ENCODE data around the gene TAP2. TPM values are rescaled to one million over a fixed set of nuclear protein-coding genes. Genes with fewer than 3 reads are reported as not detected.

The TAP2 gene
- total and polyA plus RNA-seq, 10 of the 15 experiments (the other 5 are each of a cell fraction or from before 2014, with no cell fraction given), result 5.3 to 77.2 (median 35.3) TPM

- TF ChIP-seq E4F1 (IDR thresholded peaks at IDR 0.05; ENCODE audit: borderline replicate concordance, partially characterized antibody) (no peak), TARDBP (IDR thresholded peaks at IDR 0.05; ENCODE audit: borderline replicate concordance) (no peak)
- H3K36me3 ChIP-seq (ENCODE audit: control insufficient read depth in 2 of 2, insufficient read depth in 2 of 2, low read length in 1 of 2), result peaks cover 7 to 24% of the 10 kb centered on the region in 2 experiments
Measured at GRCh38 chr6:32827025-32827424, 11.5 kb downstream of the TAP2 start.

More at GRCh38 chr6:32827025-32827424, 11.5 kb downstream of the TAP2 start:
- in situ Hi-C loops (cut with MboI) (no loop called here), intact Hi-C loops (cut with micrococcal nuclease; ENCODE audit: unreplicated experiment) (loop anchor here (5.0 kb wide), 1 partner anchor 40 kb away; no protein-coding TSS in a partner anchor)
- Histone ChIP-seq H3K4me2 (ENCODE audit: control insufficient read depth, insufficient read depth) (no peak overlapping the region), H3K79me2 (ENCODE audit: control insufficient read depth, insufficient read depth, low read length) (no peaks in the 10 kb centered on the region), H3K27ac (ENCODE audit: control insufficient read depth, insufficient read depth) (no peak overlapping the region), H4K20me1 (ENCODE audit: control insufficient read depth, insufficient read depth) (no peaks in the 10 kb centered on the region), H3K9ac (ENCODE audit: control insufficient read depth, insufficient read depth, low read length) (no peak overlapping the region), H3K27me3 (replicated peaks in 1 of 2; ENCODE audit: control insufficient read depth in 2 of 2, insufficient read depth in 2 of 2, low read length in 1 of 2) (no peaks in the 10 kb centered on the region), H3K4me1 (ENCODE audit: control insufficient read depth, insufficient read depth, low read length) (no peaks in the 10 kb centered on the region), H3K9me3 (replicated peaks; ENCODE audit: control insufficient read depth, insufficient read depth, low read length) (no peaks in the 10 kb centered on the region), H3K4me3 (no peak overlapping the region), H2AFZ (ENCODE audit: control insufficient read depth, low read depth, low read length) (no peak overlapping the region)
- ChIA-PET RAD21 (ENCODE audit: unreplicated experiment) (interaction anchor here (1.1 to 2.0 kb wide), 2 partner anchors 12 to 41 kb away, joined by 8 to 9 read pairs; partner anchors contain the start of gene TAP2), SMC1A (ENCODE audit: uncharacterized antibody, unreplicated experiment) (interaction anchor here (1.1 to 4.1 kb wide), 4 partner anchors 26 to 440 kb away, joined by 3 to 51 read pairs (median 6); partner anchors contain the start of gene TAP1), POLR2A (interaction anchor here (1.3 to 2.3 kb wide), 3 partner anchors 11 to 29 kb away, joined by 3 to 11 read pairs (median 5); partner anchors contain the start of gene TAP2), CTCF (interaction anchor here (0.6 to 4.3 kb wide), 7 partner anchors 8 to 158 kb away, joined by 3 to 66 read pairs (median 7); partner anchors contain the start of gene TAP2)
- WGBS (ENCODE audit: insufficient coverage, insufficient replicate concordance, low lambda C conversion rate, missing lambda C conversion rate), result 98% methylated on average over 3 of the region's 3 CpGs
- no peak for FAIRE-seq
- ATAC-seq, result no peak
- no peak for DNase-seq (ENCODE audit: low read depth, low spot score)
- no TSS peak for BruUV-seq (replicated peaks)

Data from GM12878 (cell line).